SU-DHL-6 (cell line): ENCODE data around the gene PLD1.

Experiments used
- EZH2phosphoT487 ChIP-seq: fragments of 200-600 bp; sonication (generic), shearing (Covaris generic); conservative IDR thresholded peaks from 2 replicates; pipeline ENCODE4 v1.6.1; 2018; ENCODE audit warnings: mild to moderate bottlenecking, antibody characterized with exemption, low read length, moderate library complexity, mixed read lengths
- TF ChIP-seq, protein P1 (sequence below): fragments of 200-600 bp; sonication (generic); IDR thresholded peaks from one replicate; pipeline ENCODE4 v1.5.1; 2017; ENCODE audit warnings: antibody characterized with exemption, mild to moderate bottlenecking, low read length, moderate library complexity; ENCODE audit not compliant: insufficient read depth, poor library complexity, severe bottlenecking

DNA sequence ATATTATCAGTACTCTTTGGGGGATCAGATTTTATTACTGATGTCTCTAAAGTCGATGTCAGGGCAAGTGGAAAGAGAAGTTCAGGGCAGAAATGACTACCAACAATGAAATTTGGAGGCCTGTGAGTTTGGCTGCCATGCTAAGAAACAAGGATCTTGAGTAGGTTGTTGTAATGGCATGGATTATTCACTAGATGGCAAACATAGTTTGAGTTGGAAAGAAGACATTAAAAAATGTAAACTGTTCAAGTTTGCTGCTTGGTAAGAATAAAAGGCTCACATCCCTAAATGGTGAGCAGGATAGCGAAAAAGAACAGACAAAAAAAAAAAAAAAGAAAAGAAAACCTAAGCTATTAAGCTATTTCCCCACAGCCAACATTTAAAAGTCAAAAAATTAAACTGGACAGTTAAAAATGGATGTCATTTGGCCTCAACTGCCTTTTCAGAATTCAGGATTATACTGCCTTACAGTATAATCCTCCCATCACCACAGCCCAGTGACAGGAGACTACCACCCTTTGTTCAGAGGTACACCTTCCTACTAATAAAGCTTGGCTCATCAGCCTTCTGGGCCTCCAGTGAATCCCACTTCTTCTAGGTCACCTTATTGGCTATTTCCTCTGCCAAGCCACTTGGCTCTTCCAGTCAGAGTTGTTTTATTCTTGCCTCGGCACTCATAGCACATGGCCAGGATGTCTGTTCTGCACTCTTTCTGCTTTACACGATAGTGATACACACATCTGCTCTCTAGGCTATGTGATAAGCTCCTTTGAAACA, 163.7 kb downstream of the PLD1 start:
- TF ChIP-seq, protein P1, sequence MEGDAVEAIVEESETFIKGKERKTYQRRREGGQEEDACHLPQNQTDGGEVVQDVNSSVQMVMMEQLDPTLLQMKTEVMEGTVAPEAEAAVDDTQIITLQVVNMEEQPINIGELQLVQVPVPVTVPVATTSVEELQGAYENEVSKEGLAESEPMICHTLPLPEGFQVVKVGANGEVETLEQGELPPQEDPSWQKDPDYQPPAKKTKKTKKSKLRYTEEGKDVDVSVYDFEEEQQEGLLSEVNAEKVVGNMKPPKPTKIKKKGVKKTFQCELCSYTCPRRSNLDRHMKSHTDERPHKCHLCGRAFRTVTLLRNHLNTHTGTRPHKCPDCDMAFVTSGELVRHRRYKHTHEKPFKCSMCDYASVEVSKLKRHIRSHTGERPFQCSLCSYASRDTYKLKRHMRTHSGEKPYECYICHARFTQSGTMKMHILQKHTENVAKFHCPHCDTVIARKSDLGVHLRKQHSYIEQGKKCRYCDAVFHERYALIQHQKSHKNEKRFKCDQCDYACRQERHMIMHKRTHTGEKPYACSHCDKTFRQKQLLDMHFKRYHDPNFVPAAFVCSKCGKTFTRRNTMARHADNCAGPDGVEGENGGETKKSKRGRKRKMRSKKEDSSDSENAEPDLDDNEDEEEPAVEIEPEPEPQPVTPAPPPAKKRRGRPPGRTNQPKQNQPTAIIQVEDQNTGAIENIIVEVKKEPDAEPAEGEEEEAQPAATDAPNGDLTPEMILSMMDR: peak; percentile 27
- no peak for TF ChIP-seq EZH2phosphoT487
